ENCODE measurements around the gene MAX. TPM values are rescaled to one million over a fixed set of nuclear protein-coding genes. Genes with fewer than 3 reads are reported as not detected.

Gene MAX
- total and polyA plus RNA-seq, 2 of the 8 experiments (the other 6 are each of a cell fraction or from before 2014, with no cell fraction given) = 36.9 to 65.1 TPM

DNA sequence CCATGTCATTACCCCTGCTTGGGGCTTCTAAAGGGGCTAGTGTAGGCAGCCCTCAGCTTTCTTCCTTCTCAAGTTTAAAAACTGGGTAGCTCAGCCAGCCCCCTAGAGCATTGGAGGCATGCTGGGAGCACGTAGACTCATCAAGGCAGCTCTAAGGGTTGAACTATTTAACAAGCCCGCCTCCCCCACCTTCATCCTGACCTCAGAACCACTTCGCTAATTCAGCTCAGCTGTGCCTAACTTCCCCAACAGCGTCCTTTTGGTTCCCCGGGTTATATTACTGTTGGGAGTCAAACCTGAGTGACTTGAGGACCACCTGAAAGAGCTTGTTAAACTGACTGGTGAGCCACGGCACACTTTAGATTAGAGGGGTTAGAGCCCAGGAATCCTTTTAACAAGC, 30.1 kb downstream of the MAX start:
- H4K91ac ChIP-seq (replicated peaks; ENCODE audit: insufficient read length, low read length) = no peak overlapping the region
- H4K20me1 ChIP-seq (replicated peaks in 1 of 2; ENCODE audit: control insufficient read depth in 1 of 2, insufficient read depth in 2 of 2, low read length in 2 of 2) = peaks cover 5 to 10% of the 10 kb centered on the region in 2 experiments
- no peak for TF ChIP-seq SP1 (IDR thresholded peaks at IDR 0.05; ENCODE audit: low read depth, low read length)
- no peak for TF ChIP-seq SIN3A (conservative IDR thresholded peaks at IDR 0.05 in 1 of 2, IDR thresholded peaks at IDR 0.05 in 1 of 2; ENCODE audit: low read depth in 1 of 2, low read length in 2 of 2)
- TF ChIP-seq, protein P1, sequence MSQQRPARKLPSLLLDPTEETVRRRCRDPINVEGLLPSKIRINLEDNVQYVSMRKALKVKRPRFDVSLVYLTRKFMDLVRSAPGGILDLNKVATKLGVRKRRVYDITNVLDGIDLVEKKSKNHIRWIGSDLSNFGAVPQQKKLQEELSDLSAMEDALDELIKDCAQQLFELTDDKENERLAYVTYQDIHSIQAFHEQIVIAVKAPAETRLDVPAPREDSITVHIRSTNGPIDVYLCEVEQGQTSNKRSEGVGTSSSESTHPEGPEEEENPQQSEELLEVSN (IDR thresholded peaks at IDR 0.05) = no peak
- no peak for TF ChIP-seq YY1 (IDR thresholded peaks at IDR 0.05; ENCODE audit: low read depth, low read length)
- no peak for TF ChIP-seq SIX5 (IDR thresholded peaks at IDR 0.05; ENCODE audit: low read depth, low read length)
- no peak for TF ChIP-seq JUN (IDR thresholded peaks at IDR 0.05; ENCODE audit: low read depth, low read length)
- TF ChIP-seq HDAC6 (IDR thresholded peaks at IDR 0.05; ENCODE audit: low read depth, low read length) = no peak
- ChIA-PET CTCF (ENCODE audit: partially characterized antibody) (interaction anchor here (0.7 to 1.8 kb wide), 3 partner anchors 26 to 206 kb away, joined by 3 to 4 read pairs (median 3); partner anchors contain the start of gene FNTB), POLR2A (ENCODE audit: partially characterized antibody) (no interaction called here)
- no peak overlapping the region for H3K4me2 ChIP-seq (ENCODE audit: insufficient read depth in 1 of 2, low read depth in 2 of 2, low read length in 2 of 2)
- H3K18ac ChIP-seq (ENCODE audit: extremely low read depth, low read length) = no peak overlapping the region
- no peak overlapping the region for H3K9ac ChIP-seq (replicated peaks in 1 of 4; ENCODE audit: extremely low read depth in 1 of 4, low read depth in 3 of 4, low read length in 3 of 4)
- H3K23me2 ChIP-seq (ENCODE audit: low read depth, low read length) = no peaks in the 10 kb centered on the region
- no peaks in the 10 kb centered on the region for H3K9me3 ChIP-seq (ENCODE audit: insufficient read depth in 2 of 2, low read depth in 1 of 2, low read length in 1 of 2)
- no peak overlapping the region for H4K5ac ChIP-seq (ENCODE audit: insufficient read length, low read depth, low read length)
- no peak overlapping the region for H2BK15ac ChIP-seq (ENCODE audit: low read length)
- no peaks in the 10 kb centered on the region for H3K4me1 ChIP-seq (replicated peaks in 1 of 4; ENCODE audit: control insufficient read depth in 3 of 4, insufficient read depth in 4 of 4, low read length in 3 of 4)
- peaks cover 7% of the 10 kb centered on the region; the same call in 1 of the 2 replicates for H3K79me1 ChIP-seq (ENCODE audit: low read depth, low read length)
- no peak overlapping the region for H2BK120ac ChIP-seq (replicated peaks; ENCODE audit: low read depth, low read length)
- no peak overlapping the region for H3K4ac ChIP-seq (replicated peaks; ENCODE audit: insufficient read length, low read depth, low read length)
- H3K56ac ChIP-seq (replicated peaks; ENCODE audit: insufficient read length, low read depth, low read length) = no peak overlapping the region
- no peak overlapping the region for H2BK20ac ChIP-seq (ENCODE audit: low read length)
- no peak overlapping the region for H2BK12ac ChIP-seq (ENCODE audit: low read depth, low read length)
- H3K79me2 ChIP-seq (ENCODE audit: control insufficient read depth in 1 of 2, insufficient read depth in 2 of 2, low read length in 2 of 2) = no peaks in the 10 kb centered on the region
- no peak overlapping the region for H3K14ac ChIP-seq (ENCODE audit: insufficient read length)
- no peak overlapping the region for H3K23ac ChIP-seq (ENCODE audit: insufficient read length)
- no peak overlapping the region for H2AFZ ChIP-seq (ENCODE audit: low read length)
- no peak overlapping the region for H3K27ac ChIP-seq (ENCODE audit: low read depth, low read length)
- no peak overlapping the region for H2AK5ac ChIP-seq (ENCODE audit: low read depth, low read length)
- H2BK5ac ChIP-seq (ENCODE audit: low read depth, low read length) = no peak overlapping the region
- H4K8ac ChIP-seq (ENCODE audit: extremely low read depth, insufficient read depth, low read length) = no peak overlapping the region
- DNase-seq (ENCODE audit: low read depth in 1 of 2, low spot score in 2 of 2) (no peak), FAIRE-seq (no peak)
- peaks cover 3 to 22% (median 12%) of the 10 kb centered on the region in 4 experiments; a peak in 6 of 8 replicates for H3K36me3 ChIP-seq (ENCODE audit: control insufficient read depth in 2 of 4, insufficient read depth in 4 of 4, low read length in 3 of 4)
- WGBS, 2 experiments (ENCODE audit: extremely low coverage in 1 of 2, insufficient coverage in 1 of 2, insufficient read length in 1 of 2, insufficient replicate concordance in 2 of 2, low coverage in 1 of 2, low lambda C conversion rate in 2 of 2, missing lambda C conversion rate in 1 of 2) = 88% methylated on average over 6 of the region's 6 CpGs; no CpG with 5 or more reads in 1 of the 2 experiments
- H3K4me3 ChIP-seq (ENCODE audit: extremely low read depth in 1 of 4, insufficient read depth in 2 of 4, low read depth in 3 of 4, low read length in 4 of 4) = no peak overlapping the region
- no peaks in the 10 kb centered on the region for H3K27me3 ChIP-seq (replicated peaks in 1 of 4; ENCODE audit: control insufficient read depth in 3 of 4, extremely low read depth in 1 of 4, insufficient read depth in 3 of 4, low read length in 3 of 4)
